ENCODE data around the gene AVL9.

The AVL9 gene

GRCh38 chr7:32533276-32534029, 38.2 kb downstream of the AVL9 start:
- no peak for DNase-seq (ENCODE audit: low spot score)

DNA sequence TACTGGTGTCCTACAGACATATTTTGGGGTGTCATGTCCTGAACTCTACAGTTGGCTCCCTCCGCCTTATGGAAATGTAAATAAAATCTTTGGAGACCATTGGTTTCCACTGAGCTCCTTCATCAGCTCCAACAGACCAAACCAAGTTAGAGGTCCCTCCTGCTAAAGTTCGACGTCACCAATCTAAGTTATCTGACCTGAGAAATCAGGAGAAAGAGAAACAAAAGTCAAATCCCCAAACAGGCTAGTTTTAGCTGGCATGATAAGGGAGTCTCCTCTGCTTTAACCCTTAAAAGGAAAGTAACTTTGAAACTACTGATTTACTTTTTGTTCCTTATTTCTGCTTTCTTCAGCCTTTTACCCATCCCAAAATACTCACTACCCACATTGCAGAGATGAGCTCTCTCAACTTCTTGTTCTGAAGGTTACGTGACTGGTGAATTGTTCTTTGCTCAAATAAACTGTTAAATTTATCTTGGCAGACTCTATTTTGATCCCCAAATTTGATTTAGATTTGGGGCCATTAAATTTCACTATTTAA, 39.9 kb downstream of the AVL9 start:
- no peak for DNase-seq (ENCODE audit: low spot score)

DNA sequence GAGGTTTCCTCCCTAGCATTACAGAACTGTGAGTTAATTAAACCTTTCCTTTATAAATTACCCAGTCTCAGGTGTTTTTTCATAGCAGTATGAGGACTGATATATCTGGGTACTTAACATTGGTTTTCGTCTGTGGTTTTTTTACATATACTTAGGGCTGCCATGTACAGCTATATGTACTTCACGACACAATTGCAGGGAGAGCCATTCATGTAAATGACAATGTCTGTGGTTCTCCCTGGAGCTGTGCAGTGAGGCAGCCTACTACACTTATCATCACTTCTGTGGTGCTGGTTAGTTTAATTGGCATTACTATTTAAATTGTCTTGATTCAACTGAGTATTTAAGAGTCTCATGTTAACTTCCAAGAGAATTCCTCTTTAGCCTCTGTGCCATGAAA, 40.7 kb downstream of the AVL9 start:
- no peak for DNase-seq (ENCODE audit: low spot score)

DNA sequence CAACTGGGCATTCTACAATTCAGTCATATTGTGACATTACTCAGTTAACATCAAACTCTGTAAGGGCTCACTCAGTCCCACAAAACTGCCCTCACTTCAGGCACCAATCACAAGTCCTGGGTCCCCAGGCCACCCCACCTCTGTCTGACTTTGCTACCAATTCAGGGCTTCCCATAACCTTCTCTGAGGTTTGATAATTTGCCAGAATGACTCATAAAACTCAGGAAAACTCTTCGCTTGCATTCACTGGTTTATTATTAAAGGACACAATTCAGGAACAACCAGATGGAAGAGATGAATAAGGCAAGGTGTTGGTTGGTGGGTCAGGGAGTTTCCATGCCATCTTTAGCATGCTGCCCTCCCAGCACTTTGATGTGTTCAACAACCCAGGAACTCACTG, 41.3 kb downstream of the AVL9 start:
- peak; percentile 56 for DNase-seq (ENCODE audit: low spot score)

DNA sequence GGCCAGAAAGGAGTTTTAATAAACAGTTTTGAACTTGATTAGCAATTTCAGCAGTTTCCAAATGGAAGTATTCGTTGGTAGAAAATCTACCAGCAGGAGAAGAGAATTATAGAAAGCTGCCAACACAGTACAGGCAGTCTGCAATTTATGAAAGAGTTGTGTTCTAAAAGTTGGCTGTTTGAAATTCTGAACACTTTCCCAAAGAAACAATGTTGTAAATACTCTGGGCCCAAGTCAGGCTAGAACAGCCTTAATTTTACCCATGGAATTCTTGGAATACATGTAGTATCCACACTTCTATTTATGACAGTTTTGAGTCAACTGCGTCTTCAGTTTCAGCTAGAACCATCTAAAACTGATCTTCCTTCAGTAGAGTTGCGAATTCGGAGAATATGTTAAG, 42.5 kb downstream of the AVL9 start:
- DNase-seq (ENCODE audit: low spot score): no peak

DNA sequence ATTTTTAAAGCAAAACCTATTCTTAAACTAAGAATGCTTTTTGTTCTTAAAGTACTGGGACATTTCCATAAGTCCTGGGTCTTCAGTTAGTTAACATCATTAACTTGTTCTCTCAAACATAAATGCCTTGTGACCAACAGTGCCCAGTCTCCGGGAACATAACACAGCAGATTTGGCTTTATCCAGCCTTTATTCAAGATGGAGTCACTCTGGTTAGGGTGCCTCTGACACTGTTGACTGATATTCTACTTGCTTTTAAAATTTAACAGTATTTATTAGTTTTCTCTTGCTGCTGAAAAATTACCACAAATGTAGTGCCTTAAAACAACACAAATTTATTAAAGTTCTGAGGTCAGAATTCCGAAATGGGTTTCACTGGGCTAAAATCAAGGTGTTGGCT, 44.1 kb downstream of the AVL9 start:
- DNase-seq (ENCODE audit: low spot score): no peak

- no peak for DNase-seq (ENCODE audit: low spot score)
Measured at GRCh38 chr7:32539919-32540531, 44.7 kb downstream of the AVL9 start.

- DNase-seq (ENCODE audit: low spot score): no peak
Measured at GRCh38 chr7:32542595-32542994, 47.3 kb downstream of the AVL9 start.

DNA sequence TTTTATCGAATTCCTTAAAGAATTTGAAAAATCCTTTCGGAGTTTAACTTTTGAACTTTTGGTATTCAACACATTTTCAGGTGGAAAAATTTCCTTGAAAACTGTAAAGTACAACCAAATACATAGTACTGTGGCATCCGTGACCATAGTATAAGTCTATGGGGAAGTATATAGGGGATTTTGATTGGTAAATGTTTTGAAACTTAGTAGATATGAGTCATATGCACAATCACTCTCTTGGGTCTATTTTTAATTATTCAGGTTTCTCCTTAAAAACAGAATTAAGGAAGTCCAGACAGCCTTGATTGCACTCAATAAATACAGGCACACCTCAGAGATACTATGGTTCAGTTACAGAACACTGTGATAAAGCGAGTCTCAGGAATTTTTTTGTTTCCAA, 64.2 kb downstream of the AVL9 start:
- no peak for DNase-seq (ENCODE audit: low spot score)

GRCh38 chr7:32560075-32560474, 64.8 kb downstream of the AVL9 start:
- DNase-seq (ENCODE audit: low spot score): no peak

DNA sequence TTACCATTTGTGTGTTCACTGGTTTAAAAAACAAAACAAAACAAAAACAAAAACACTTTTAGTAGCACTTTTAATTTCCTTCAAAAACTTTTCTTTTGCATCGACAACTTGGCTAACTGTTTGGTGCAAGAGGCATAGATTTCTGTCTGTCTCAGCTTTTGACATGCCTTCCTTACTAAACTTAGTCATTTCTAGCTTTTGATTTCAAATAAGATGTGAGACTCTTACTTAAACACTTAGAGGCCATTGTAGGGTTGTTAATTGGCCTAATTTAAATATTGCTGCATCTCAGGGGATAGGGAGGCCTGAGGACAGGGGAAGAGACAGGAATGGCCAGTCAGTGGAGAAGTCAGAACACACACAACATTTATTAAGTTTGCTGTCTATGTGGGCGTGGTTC, 66.3 kb downstream of the AVL9 start:
- DNase-seq (ENCODE audit: low spot score): no peak

DNA sequence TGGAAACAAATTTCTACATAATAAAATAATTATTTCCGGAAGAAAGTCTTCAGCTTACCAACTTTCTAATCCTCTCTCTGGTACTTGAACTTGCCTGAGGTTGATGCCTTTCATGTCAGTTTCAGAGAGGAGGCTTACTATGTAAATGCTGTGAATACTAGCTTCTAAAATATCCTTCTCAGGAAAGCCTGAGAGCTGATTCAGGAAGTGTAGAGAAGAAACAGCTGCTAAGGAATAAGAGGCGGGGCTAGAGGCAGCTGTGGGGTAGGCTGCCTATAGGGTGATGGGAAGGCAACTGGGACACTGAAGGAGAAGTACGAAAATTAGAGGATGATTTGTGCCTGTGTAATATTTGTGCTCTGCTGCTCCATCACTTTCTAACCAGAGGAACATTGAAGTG, 69.3 kb downstream of the AVL9 start:
- DNase-seq (ENCODE audit: low spot score): no peak

GRCh38 chr7:32569388-32570289, 74.3 kb downstream of the AVL9 start:
- DNase-seq (ENCODE audit: low spot score): no peak

GRCh38 chr7:32573110-32573687, 77.9 kb downstream of the AVL9 start:
- DNase-seq (ENCODE audit: low spot score): no peak

DNA sequence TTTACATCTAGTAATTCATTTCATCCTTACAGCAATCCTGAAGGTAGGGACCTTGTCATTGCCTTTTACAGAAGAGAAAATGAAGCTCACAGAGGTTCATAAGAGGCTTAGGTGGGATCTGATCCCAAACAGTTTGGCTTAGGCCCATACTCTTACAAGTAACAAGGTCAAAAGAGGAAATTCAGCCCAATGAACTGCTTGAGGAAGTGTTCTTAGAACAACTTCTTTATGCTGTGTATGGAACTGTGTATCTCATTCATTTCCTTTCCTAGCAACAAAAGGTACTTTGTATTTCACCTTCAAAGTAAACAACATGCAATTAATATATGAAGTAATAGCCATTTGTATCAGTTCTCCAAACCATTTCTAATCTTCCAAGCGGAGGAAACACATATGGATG, 79.3 kb downstream of the AVL9 start:
- DNase-seq (ENCODE audit: low spot score): no peak

DNA sequence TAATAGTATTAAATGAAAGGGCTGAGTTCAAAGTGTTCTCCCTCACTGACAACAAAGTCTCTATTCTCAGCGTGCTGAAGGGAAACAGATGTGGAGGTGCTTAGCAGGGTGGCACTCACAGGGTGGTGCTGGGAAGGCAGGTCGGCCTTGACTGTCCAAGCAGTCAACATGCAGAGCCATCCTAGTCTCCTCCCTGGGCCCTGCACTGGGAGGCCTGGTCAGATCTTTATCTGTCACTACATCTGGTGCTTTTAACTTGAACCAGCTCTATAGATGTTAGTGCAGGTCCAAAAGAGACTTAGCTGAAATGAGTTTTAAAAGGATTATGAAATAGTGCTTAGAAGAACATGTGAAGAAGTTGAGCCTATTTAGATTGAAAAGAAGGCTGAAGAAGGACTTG, 82.1 kb downstream of the AVL9 start:
- DNase-seq (ENCODE audit: low spot score): no peak

- DNase-seq (ENCODE audit: low spot score): no peak
Measured at GRCh38 chr7:32579776-32580175, 84.5 kb downstream of the AVL9 start.

- no peak for DNase-seq (ENCODE audit: low spot score)
Measured at GRCh38 chr7:32580646-32581045, 85.4 kb downstream of the AVL9 start.

GRCh38 chr7:32582036-32582435, 86.7 kb downstream of the AVL9 start:
- DNase-seq (ENCODE audit: low spot score): no peak

- no peak for DNase-seq (ENCODE audit: low spot score)
Measured at GRCh38 chr7:32583791-32584190, 88.5 kb downstream of the AVL9 start.

DNA sequence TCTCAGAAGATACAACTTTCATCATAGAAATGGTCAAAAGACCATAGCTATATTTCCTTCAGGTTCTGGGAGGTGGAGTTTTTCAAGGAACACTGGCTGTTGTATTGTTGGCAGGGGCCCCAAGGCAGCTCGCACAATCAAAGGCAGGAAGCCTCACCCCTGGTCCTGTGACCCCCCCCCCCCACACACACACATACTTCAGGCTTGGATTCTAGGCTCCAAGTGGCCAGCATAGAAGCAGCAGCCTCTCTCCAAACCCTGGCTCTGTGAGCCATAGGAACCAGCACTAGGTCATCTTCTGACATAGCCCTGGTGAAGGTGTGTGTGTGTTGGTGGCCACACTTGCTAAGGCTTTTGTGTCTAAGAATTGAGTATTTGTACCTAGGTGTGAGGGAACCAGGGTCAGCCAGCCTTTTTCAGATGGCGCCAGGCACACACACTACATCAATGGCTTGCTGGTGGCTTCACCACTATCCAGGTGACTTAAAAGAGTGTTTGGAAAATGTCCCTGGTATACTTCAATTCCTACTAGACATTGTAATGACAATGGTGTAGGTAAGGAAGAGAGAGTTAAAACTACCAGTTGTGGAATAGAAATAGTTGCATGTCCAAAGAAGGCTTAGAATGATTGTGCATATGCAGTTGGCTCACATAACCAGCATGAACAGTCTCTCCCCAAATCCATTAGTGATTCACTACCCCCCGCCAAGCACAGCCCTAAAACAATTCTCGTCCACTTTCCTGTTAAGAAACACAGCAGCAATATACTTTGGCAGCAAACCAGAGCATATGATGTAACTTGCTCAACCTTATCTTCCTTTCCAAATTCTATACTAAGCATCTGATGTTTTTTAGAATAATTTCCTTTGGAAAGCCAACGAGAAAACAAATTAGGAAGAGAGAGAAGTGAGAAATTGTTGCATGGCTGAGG, 91.3 kb downstream of the AVL9 start:
- peak; percentile 61 for DNase-seq (ENCODE audit: low spot score)

Data from kidney capillary endothelial cell (primary cell).